Measurements from ENCODE around the gene TACC3.

TACC3 gene

DNA sequence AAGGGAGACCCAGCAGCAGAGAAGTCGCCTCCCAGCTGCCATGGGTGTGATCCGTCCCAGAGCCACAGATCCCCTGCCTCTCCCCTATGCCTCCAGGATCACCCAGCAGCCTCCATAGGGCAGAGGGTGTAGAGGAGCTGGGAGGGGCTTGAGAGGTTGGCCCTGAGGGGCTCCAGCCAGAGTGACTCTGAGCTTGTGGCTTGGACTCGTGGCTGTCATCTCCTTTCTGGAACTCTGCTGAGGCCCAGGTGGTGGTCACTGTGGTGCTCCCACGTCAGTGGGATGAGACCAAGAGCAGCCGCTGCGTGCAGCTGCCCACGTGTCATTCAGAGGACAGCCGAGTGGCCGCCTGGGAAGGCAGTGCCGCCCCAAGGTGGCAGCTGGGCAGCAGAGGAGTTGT lies 4.2 kb downstream of the TACC3 start:
- no peak for DNase-seq

DNA sequence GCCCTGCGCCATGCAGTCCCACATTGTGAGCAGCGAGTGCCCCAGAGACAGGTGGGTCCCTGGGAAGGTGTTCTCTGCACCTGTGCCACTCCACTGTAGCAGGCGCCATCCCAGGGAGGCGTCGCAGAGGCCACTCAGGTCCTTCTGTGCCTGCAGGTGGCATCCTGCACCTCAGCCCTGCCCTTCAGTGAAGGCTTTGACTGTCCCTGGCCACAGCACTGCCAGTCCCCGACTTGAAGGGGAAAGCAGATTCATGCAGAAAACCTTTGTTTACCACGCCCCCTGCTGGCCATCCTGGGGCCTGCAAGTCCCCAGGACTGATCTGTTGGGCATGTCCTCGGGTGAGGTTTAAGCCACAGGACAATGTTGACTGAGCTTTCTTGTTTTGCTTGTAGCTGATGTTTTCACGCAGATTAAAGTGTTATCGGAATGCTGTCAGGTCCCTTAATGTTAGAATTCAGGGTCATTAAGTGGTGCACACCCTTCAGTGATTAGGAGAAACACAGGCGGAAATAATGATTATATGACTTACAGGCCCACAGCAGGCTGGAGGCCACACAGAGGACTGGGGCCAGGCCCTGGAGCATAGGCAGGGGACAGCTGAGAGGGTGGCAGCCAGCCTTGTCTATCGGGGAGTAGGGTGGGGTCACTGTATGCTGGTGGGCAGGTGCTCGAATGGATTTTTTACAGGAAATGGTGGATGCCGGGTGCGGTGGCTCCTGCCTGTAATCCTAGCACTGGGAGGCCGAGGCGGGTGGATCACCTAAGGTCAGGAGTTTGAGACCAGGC lies 5.0 kb downstream of the TACC3 start:
- peak; percentile 36 for DNase-seq

DNA sequence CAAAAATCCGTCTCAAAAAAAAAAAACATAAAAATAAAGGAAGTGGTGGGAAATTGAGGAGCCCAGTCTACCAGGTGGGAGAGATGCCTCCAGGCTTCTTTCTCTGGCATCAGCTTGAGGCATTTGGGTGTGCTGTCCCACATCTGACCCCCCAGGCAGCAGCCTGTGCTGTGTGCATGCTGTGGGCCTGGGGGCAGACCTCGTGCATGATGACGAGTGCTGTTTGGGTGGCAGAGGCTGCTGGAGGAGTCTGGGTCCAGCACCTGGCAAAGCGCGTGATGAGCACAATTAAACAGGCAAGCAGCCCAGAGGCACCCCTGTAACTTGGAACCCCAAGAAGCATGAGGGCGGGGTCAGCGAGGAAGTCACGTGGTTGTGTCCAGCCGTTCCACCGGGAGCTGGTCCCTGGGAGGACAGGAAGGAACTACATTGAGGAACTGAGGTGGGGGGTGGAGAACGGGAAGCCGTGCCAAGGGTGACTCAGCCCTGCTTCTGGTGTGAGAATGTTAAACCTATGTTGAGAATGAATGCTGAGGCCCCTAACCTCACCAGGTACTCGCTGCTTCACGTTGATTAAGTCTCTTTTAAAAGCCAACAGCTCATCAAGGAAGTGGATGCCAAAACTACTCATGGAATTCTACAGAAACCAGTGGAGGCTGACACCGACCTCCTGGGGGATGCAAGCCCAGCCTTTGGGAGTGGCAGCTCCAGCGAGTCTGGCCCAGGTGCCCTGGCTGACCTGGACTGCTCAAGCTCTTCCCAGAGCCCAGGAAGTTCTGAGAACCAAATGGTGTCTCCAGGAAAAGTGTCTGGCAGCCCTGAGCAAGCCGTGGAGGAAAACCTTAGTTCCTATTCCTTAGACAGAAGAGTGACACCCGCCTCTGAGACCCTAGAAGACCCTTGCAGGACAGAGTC lies 6.1 kb downstream of the TACC3 start:
- peak; percentile 98 for DNase-seq

DNA sequence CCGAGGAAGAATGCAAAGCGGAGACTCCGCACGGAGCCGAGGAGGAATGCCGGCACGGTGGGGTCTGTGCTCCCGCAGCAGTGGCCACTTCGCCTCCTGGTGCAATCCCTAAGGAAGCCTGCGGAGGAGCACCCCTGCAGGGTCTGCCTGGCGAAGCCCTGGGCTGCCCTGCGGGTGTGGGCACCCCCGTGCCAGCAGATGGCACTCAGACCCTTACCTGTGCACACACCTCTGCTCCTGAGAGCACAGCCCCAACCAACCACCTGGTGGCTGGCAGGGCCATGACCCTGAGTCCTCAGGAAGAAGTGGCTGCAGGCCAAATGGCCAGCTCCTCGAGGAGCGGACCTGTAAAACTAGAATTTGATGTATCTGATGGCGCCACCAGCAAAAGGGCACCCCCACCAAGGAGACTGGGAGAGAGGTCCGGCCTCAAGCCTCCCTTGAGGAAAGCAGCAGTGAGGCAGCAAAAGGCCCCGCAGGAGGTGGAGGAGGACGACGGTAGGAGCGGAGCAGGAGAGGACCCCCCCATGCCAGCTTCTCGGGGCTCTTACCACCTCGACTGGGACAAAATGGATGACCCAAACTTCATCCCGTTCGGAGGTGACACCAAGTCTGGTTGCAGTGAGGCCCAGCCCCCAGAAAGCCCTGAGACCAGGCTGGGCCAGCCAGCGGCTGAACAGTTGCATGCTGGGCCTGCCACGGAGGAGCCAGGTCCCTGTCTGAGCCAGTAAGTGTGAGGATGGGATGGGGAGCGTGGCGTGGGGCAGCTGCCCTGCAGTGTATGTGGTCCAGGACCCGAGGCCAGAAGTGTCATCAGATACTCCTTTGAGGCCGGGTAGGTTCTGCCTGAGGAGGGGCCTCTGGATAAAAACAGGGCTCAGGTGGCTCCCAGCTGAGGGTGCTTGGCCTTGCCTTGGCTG lies 7.0 kb downstream of the TACC3 start:
- no peak for DNase-seq

DNA sequence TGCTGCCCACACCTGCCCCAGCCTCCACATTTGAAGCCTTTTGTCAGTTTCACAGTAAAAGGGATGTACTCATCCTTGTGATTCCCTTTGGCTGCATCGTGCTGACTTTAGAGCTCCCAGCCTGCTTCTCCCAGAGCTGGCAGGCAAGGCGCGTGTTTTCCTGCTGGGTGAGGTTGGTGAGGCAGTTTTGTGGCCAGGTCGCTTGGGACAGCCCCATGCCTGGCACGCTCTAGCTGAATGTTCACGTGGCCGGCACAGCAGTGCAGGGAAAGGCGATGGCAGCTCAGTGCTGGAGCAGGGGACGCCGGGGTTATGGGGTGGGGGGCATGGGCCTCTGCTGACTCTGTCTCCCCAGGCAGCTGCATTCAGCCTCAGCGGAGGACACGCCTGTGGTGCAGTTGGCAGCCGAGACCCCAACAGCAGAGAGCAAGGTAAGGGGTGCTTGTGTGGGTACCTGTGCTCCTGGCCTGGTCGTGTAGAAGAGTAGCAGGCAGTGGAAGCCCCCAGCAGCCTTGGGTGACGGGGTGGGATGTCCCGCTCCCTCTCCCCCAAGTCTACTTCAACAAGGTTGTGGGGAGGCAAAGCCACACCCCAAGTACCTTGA lies 9.3 kb downstream of the TACC3 start:
- no peak for DNase-seq

DNA sequence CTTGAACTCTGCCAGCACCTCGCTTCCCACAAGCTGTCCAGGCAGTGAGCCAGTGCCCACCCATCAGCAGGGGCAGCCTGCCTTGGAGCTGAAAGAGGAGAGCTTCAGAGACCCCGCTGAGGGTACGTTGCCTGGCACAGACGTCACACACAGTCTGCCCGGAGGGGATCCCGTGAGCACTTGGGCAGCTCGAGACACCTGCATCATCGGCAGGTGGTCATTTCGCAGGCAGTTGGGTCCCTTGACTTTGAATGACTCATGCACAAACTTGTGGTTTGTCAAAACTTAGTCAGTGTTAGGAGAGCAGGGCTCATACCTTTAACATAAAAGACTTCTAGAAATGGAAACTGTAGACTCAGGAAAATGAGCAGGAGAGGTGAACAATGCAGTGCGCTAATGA lies 9.9 kb downstream of the TACC3 start:
- DNase-seq, result peak; percentile 22

DNA sequence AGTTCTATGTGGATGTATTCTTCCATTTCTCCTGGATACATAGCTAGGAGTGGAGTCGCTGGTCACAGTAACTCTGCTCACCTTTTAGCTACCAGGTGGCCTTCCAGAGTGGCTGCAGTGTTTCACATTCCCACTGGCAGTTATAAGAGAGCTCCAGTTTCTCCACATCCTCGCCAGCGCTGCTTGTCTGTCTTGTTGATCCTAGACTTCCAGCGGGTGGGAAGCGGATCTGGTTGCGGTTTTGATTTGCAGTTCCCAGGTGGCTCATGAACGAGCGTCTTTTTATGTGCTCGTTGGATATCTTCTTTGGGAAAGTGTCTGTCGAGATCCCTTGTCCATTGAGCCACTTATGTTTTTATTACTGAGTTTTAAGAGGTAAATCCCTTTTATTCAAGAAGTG lies 11.6 kb downstream of the TACC3 start:
- DNase-seq, result no peak

DNA sequence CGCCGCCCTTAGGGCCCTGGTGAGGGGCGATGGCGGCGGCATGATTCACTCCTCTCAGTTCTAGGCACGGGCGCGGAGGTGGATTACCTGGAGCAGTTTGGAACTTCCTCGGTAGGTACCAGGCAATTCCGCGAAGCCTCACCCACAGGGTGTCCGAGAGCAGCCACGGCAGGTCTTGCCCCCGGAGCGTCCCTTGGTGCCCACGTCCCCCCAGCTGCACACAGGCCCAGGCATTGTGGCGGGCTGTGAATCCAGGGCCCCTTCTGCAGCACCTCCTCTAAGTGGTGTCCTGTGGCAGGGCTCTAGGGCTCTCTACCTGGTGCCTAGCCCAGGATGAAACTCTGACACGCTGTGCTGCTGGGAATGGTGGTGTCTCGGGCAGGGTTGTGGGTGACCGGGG lies 13.9 kb downstream of the TACC3 start:
- no peak for DNase-seq

DNA sequence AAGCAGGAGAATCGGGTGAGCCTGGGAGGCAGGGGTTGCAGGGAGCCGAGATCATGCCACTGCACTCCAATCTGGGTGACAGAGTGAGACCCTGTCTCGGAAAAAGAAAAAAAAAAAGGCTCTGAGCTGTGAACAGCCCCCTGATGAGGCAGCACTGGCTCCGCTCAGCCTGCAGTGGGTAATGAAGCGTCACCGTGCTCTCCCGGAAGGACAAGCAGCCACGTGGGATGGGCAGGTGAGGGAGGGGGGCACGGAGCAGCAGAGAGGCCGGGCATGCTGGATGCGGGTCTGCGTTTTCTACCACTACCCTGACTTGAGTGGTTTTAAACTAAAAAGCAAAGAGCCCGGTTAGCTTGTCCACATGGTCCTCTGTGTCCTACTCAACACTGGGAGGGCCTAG lies 15.5 kb downstream of the TACC3 start:
- DNase-seq, result no peak

DNA sequence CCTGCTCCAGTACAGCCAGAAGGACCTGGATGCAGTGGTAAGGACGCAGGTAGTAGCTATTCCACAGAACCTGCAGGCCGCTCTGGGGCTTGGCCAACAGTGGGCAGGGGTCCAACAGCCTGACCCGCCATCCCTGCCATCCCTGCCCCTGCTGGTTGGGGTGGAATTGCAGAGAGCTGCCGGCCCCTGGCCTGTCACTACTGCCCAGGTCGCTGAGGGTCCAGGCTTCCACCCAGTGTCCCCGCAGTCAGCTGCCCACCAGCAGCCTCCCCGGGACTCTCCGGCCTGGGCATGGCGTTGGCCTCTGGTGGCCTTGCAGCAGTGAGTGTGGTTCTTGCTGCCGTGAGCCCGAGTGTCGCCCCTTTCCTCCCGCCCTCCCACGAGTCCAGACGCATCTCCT lies 16.3 kb downstream of the TACC3 start:
- no peak for DNase-seq

DNA sequence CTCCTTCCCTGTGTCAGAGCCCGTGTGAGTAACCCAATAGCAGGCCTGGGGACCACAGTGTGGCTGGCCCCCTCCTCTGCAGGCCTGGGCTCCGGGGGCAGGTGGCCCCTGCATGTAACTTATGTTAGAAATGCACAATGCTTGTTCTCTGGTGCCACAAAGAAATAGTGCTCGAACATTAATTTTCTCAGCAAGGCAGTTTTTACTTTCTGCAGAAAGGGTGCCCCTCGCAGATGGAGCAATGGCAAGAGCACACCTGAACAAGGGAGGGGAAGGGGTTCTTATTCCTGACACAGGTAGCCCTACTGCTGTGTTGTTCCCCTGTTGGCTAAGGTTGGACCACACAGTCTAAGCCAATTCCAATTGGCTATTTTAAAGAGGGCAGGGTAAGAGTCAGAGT lies 17.1 kb downstream of the TACC3 start:
- no peak for DNase-seq

DNA sequence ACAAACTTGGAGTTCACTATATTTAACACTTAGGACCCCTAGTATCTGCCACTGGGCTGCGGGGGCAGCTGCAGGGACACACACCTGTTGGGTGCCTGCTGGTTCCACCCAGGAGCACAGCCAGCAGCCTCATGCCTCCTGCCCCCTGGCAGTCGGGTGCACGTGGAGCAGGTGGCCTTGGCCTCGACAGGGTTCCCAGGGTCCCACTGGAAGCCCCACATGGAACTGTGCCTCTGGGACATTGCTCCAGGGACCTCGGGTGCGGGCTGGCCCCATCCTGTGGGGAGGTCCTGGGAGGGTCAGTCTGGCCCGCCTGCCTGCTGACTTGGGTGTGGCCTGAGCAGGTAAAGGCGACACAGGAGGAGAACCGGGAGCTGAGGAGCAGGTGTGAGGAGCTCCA lies 18.0 kb downstream of the TACC3 start:
- DNase-seq, result no peak

DNA sequence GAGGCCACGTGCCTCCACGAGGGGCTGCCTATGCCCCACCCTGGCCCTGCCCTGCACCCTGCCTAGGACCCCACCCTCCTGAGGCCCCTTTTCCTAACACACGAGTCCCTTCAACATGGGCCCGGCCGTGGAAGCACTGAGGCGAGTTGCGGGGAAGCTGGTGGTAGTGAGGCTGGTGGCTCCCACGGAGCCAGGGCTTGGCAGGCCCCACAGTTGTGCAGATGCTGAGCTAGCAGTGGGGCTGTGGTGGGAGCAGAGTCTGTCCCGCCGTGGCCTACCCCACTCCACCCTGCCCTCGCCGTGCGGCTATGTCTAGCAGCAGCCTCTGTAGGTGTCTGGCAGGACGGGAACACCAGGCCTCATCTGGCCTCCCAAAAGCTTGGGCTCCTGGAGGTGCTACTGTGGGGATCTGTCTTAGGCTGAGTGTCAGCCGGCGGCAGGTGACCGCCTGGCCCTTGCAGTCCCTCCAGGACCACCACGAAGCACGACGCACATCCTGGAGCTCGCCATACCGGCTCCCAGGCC lies 18.8 kb downstream of the TACC3 start:
- no peak for DNase-seq

DNA sequence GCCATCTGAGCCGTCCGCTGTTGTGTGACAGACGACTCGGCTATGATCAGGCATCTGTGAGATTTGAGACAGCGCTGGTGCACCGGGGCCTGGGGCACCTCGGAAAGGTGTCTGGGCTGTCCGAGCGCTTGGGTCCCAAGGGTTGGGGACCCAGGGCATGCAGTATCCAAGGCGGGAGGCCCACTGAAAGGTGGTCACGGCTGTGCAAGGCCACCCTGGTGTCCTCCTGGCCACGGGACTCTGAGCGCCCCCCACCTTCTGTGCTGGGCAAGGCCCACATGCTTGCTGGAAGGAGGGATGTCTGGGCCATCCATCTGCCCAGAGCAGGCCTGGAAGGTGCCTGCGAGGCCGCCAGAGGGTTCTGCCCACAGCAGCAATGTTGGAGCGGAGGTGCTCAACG lies 19.9 kb downstream of the TACC3 start:
- no peak for DNase-seq

DNA sequence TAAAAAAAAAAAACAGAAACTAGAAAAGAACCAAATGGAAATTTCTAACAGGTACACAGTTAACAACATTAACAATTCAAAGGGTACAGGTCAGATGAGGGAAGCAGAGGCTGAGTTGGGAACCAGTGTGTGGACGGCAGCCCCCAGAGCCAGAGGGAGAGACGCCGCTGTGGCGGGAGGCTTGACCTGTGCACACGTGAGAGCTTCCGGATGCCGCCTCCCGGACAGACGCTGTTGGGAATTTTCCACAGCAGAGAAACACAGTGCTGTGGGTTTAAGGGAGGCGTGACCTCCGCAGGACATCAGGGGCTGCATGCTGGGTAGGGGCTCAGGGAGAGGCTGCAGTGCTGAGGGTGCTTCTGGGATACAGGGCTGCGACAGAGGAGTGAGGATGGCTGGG lies 22.2 kb downstream of the TACC3 start:
- no peak for DNase-seq

DNA sequence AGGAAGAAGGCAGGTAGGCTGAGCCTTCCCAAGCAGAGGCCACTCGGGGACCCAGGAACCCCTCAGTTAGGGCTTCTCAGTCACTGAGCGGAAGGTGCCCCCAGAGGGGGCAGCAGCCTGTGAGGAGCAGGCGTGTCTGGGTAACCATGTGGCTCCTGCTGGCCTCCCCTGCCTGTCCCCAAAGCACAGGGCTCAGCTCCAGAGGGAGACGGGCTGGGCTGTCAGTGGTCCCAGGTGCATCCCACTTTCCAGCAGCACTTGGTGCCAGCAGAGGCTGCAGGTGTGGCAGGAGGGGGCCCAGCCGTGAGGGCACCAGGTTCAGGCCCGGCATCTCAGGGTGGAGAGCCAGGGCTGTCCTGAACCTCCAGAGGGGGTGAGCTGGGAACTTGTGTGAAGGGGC lies 22.7 kb downstream of the TACC3 start:
- DNase-seq, result no peak

DNA sequence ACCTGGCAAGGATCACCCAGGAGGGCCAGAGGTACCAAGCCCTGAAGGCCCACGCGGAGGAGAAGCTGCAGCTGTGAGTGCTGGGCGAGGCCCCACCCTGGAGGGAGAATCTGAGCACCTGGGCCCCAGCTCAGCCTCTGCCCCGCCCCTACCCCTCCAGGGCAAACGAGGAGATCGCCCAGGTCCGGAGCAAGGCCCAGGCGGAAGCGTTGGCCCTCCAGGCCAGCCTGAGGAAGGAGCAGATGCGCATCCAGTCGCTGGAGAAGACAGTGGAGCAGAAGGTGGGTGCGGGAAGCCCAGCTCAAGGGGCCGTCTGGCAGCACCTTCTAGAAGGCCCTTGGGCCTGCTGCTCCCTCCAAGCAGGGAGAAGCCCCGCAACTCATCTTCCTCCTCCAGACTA lies 23.2 kb downstream of the TACC3 start:
- DNase-seq, result no peak

DNA sequence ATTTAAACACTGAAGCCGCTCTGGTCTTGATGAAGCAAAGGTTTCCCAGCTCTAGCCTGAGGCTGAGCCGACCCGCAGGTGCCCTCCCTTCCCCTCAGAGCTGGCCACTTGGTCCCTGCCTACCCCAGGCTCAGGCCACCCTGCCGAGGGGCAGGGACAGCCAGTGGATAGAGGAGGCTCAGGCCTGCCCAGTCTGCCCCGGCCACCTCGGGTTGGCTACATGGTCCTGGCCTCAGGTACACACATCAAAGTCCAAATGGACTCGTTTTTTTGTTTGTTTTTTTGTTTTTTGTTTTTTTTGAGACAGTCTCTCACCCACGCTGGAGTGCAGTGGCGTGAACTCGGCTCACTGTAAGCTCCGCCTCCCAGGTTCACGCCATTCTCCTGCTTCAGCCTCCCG lies 23.8 kb downstream of the TACC3 start:
- DNase-seq, result no peak

DNA sequence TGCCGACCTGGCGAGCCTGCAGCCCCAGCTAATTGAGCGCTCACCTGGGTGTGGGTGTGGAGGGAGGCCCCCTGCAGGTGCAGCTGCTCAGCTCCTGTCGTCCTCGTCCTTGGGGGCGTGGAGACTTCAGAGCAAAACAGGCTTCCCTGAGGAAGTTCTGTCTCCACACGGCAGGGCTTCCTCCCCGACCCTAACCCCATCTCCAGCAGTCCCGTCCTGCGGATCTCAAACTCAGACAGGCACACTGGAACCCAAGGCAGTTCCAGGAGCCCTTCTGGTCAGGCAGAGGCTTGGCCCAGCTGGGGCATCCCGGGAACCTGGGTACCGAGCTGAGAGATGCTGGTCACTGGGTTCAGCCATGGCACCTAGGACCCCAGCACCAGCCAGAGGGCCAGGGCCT lies 24.4 kb downstream of the TACC3 start:
- DNase-seq, result no peak

DNA sequence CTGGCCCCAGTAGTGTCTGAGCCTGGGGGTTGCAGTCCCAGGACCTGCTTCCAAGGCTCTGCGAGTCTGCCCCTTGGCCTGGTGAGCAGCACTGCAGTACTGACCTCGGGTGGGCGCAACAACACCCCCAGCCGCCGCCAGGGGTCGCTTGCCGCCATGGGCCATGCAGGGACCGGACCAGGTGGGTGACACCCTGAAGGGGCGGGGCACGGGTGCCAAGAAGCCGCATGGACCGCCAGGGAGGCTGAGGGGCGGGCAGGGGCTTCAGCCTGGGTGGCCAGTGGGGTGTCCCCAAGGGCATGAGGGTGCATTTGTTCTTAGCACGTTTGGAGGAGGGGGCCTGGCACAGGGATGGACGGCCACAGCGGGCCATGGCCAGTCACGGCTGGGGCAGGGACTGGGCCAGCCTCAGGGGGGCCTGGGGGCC lies 25.0 kb downstream of the TACC3 start:
- peak; percentile 21 for DNase-seq

DNA sequence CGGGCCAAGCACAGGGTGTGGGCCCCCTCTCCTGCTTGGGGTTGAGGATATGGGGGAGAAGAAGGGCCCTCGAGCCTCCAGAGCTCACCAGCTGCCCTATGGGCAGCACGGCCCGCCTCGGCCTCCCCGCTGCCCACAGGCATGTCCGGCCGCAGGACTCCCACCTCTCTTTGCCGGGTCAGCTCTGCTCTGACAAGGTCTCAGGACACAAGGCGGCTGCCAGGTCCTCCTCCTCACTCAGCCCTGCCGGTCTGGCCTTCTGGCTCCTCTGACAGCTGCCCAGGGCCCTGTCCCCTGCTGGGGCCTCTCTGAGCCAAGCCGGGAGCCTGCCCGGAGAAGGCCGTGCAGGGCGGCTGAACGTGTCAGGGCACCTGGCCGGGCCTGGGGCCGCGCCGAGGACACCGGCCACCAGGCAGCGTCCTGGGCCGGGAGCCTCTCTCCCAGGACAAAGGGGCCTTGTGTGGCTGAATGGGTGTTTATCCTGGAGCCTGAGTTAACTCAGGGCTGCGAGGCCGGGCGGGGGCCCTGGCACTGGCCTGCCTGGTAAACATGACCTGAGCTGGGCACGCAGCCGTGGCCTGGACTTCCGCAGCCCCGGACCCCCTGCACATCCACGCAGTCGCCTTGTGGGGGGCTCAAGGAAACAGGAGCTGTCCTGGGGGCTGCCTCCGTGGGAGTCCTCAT lies 25.7 kb downstream of the TACC3 start:
- no peak for DNase-seq

DNA sequence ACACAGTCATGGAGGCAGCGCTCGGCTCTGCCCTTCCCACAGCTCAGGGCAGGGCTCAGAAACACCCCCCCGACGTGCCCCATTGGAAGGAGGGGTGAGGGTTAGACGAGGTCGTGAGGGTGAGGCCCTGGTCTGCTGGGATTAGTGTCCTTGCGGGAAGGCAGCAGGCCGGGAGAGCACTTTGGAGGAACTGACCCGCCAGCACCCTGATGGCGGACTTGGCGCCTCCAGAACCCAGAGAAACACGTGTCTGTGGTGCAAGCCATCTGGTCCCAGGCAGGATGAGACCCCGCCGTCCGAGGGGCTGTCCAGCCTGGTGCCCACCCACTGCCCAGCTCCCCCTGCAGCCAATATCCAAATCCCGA lies 26.3 kb downstream of the TACC3 start:
- DNase-seq, result no peak
